Karpas-422 (cell line): ENCODE data around the gene PRRT3. TPM values are rescaled to one million over a fixed set of nuclear protein-coding genes. Genes with fewer than 3 reads are reported as not detected.

Source experiments
- DNase-seq: peaks from one replicate; pipeline ENCODE4 v3.0.0-alpha.2; 2015
- H2AFZ ChIP-seq: fragments of 200-600 bp; sonication (generic); 2 replicates; pipeline ENCODE4 v1.6.1; 2014; ENCODE audit warnings: antibody characterized with exemption, low read length, mixed read lengths
- H3K27ac ChIP-seq: fragments of 200-600 bp; sonication (generic); 2 replicates; pipeline ENCODE4 v1.5.1; 2014; ENCODE audit warnings: mild to moderate bottlenecking, low read length, moderate library complexity
- H3K27me3 ChIP-seq: fragments of 200-600 bp; sonication (generic); 2 replicates; pipeline ENCODE4 v1.6.1; 2014; ENCODE audit warnings: low read length, mixed read lengths
- H3K36me3 ChIP-seq: fragments of 200-600 bp; sonication (generic); 2 replicates; pipeline ENCODE4 v1.6.1; 2014; ENCODE audit warnings: low read length, mixed read lengths; ENCODE audit not compliant: insufficient read depth
- H3K4me1 ChIP-seq: fragments of 200-600 bp; sonication (generic); 2 replicates; pipeline ENCODE4 v1.6.1; 2014; ENCODE audit warnings: mild to moderate bottlenecking, low read length, mixed read lengths
- H3K4me2 ChIP-seq: fragments of 200-600 bp; sonication (generic); 2 replicates; pipeline ENCODE4 v1.6.1; 2014; ENCODE audit warnings: low read length, low read depth, mild to moderate bottlenecking; ENCODE audit not compliant: poor library complexity, severe bottlenecking
- H3K4me3 ChIP-seq: fragments of 200-600 bp; sonication (generic); 2 replicates; pipeline ENCODE4 v1.5.1; 2014; ENCODE audit warnings: mild to moderate bottlenecking, antibody characterized with exemption, low read length, mixed read lengths
- H3K79me2 ChIP-seq: fragments of 200-600 bp; sonication (generic); 2 replicates; pipeline ENCODE4 v1.6.1; 2014; ENCODE audit warnings: mild to moderate bottlenecking, low read length, mixed read lengths
- H3K9ac ChIP-seq: fragments of 200-600 bp; sonication (generic); 2 replicates; pipeline ENCODE4 v1.6.0; 2014; ENCODE audit warnings: low read length
- H3K9me2 ChIP-seq: fragments of 200-600 bp; sonication (generic), shearing (Covaris generic); replicated peaks from 2 replicates; pipeline ENCODE4 v1.6.0; 2014; ENCODE audit warnings: mild to moderate bottlenecking, low read length, moderate library complexity; ENCODE audit not compliant: insufficient read depth
- H3K9me3 ChIP-seq: fragments of 300-700, 200-600 bp; sonication (generic); 2 replicates; pipeline ENCODE4 v1.6.1; 2014; ENCODE audit warnings: low read length, mixed read lengths
- H4K20me1 ChIP-seq: fragments of 200-600 bp; sonication (generic); 2 replicates; pipeline ENCODE4 v1.6.1; 2014; ENCODE audit warnings: mild to moderate bottlenecking, antibody characterized with exemption, low read length, low read depth; ENCODE audit not compliant: insufficient read depth
- total RNA-seq: library from RNA; depleted of rRNA; stranded (reverse); fragments of >200 nt; shearing (Covaris generic); gene quantifications from 2 replicates; pipeline ENCODE4 v1.2.3, GENCODE V29; 2014; ENCODE audit warnings: low replicate concordance; rRNA removed

PRRT3 gene
- 1.0 and 2.1 TPM in 2 replicates for total RNA-seq

DNA sequence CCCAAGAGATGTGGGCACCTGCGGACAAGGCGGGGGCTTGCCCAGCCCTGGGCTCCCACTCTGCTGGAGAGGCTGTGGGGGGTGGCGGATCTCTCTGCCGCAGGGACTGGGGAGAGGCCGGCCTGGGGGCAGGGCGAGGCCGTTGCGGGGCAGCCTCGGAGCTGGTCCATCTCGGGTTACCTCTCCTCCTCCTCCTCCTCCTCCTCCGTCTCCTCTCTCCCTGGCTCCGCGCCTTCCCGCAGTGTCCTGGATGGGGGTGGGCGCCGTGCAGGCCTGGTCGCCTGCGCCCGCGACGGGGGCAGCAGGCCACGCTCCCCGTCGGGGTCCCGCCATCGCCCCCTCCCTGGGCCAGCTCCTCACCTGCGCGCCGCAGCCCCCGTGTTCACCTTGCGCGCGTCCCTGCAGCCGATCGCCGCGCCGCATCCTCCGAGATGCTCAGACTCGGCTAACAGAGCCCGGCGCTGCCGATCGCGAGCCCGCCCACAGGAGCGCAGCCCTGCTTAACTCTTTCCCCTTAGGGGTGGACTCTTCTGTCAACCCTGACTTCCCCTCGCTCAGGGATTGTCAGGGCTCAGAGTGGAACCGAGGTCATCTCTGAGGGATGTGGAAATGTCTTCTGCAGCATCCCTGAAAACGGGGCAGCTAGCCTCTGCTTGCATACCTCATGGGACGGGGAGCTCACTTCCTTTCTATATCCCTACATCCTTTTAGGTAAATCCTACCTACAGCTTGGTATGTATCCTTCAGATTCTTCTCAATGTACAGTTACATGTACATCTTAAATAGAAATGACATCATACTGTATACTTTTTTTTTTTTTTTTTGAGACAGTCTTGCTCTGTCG lies at the start of gene PRRT3:
Gene PRRT3 (minus strand): TSS at position 447 of the 844 bp plus-strand sequence. CDS start 2,293 bp downstream, outside the sequence.
- peak; percentile 89 for DNase-seq
- no peak within 1 kb of the TSS for H3K27ac ChIP-seq
- peak within 1 kb of the TSS; percentile 88; the same call in 1 of the 2 replicates for H2AFZ ChIP-seq
- no peaks in the 10 kb centered on the region for H3K27me3 ChIP-seq
- no peaks in the 10 kb centered on the region for H3K9me3 ChIP-seq
- no peaks in the 10 kb centered on the region for H3K79me2 ChIP-seq
- peak within 1 kb of the TSS; percentile 93 for H3K4me2 ChIP-seq
- H3K9ac ChIP-seq: peak within 1 kb of the TSS; percentile 78
- H4K20me1 ChIP-seq: no peaks in the 10 kb centered on the region
- no peaks in the 10 kb centered on the region for H3K36me3 ChIP-seq
- H3K4me3 ChIP-seq: peak within 1 kb of the TSS; percentile 93
- peaks cover 13% of the 10 kb centered on the region for H3K4me1 ChIP-seq
- no peaks in the 10 kb centered on the region for H3K9me2 ChIP-seq

DNA sequence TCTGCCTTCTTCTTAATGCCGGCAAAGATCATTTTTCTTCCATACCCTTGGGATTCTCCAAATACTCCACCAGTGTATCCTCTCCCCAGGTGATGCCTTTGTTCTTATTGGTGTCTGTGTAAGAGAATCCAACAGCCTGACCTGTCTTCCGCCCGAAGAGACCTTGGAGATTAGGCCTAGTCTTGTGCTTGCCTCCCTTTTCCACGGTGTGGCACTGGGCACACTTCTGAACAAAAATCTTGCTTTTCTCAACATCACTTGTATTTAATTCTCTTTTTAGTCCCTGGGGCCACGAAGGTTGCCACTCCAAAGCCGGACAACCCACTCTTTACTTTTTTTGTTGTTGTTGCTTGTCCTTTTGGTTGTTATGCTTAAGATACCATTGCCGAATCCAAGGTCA lies 48.5 kb upstream of the PRRT3 start:
- H2AFZ ChIP-seq: no peak overlapping the region
- H3K9ac ChIP-seq: no peak overlapping the region
- 0 out of 2 replicates have a peak, but pooled peaks cover 19% of the 10 kb centered on the region for H4K20me1 ChIP-seq
- H3K4me3 ChIP-seq: no peak overlapping the region
- peaks cover 36% of the 10 kb centered on the region for H3K36me3 ChIP-seq
- H3K4me2 ChIP-seq: no peak overlapping the region
- H3K9me3 ChIP-seq: no peaks in the 10 kb centered on the region
- peaks cover 3% of the 10 kb centered on the region for H3K4me1 ChIP-seq
- H3K9me2 ChIP-seq: no peaks in the 10 kb centered on the region
- H3K27me3 ChIP-seq: no peaks in the 10 kb centered on the region
- peaks cover 18% of the 10 kb centered on the region for H3K79me2 ChIP-seq
- no peak overlapping the region for H3K27ac ChIP-seq
- no peak for DNase-seq

DNA sequence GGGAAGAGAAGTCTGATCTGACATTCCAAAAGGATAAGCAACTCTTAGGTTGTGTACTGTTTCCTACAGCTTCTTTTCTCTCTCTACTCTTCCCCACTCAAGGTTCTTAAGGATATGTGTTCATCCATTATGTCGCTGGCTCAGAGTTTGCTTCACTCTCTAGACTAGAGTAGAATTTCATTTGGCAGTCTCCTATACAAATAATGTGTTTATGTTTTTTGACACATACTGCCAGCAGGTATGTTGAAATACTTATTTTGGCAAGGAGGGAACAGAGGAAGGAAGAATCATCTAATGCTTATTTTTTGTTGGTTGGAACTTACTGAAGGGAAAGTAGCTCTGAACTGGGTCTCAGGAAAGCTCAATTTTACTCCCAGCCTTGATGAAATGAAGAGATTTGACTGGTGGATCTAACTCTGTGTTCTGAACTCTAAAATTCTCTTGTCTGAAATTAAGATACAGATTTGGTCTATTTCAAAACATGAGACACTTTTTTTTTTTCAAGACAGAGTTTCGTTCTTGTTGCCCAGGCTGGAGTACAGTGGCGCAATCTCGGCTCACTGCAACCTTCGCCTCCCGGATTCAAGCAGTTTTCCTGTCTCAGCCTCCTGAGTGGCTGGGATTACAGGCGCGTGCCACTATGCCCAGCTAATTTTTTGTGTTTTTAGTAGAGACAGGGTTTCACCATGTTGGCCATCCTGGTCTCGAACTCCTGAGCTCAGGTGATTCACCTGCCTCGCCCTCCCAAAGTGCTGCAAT lies 42.1 kb upstream of the PRRT3 start:
- Histone ChIP-seq H3K36me3 (peaks cover 26% of the 10 kb centered on the region), H3K9me3 (no peaks in the 10 kb centered on the region), H3K4me3 (no peak overlapping the region), H3K9ac (no peak overlapping the region), H3K4me2 (no peak overlapping the region), H3K27me3 (no peaks in the 10 kb centered on the region), H3K27ac (no peak overlapping the region), H3K79me2 (peaks cover 64% of the 10 kb centered on the region), H2AFZ (no peak overlapping the region), H4K20me1 (peaks cover 13% of the 10 kb centered on the region; the same call in 1 of the 2 replicates), H3K9me2 (no peaks in the 10 kb centered on the region), H3K4me1 (no peaks in the 10 kb centered on the region)
- no peak for DNase-seq

DNA sequence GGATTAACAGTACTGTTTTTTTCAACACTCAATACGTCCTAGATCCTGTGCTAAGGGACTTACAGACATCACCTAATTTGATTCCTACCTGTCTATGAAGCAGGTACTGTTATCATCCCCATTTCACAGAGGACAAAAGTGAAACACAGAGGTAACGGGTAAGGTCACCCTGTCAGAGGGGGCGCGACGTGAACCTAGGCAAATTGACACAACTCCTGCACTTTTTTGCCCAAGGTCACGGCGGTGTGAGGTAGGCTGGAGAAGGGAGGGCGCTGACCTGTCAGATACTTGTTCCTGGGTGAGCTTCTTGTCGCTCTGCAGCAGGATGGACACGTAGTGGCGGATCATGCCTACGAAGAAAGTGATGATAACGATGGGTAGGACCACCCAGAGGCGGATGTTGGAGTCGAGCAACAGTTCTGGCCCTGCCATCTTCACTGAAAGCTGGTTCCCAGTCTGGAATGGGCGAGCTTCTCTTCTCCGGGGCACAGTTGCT lies 34.1 kb upstream of the PRRT3 start:
- Histone ChIP-seq H3K79me2 (peaks cover 73% of the 10 kb centered on the region), H3K9me2 (no peaks in the 10 kb centered on the region), H3K9ac (peak overlapping the region; percentile 81), H3K4me1 (peaks cover 24% of the 10 kb centered on the region), H3K4me2 (peak overlapping the region; percentile 94), H3K4me3 (peak overlapping the region; percentile 100), H3K27me3 (no peaks in the 10 kb centered on the region), H4K20me1 (peaks cover 6% of the 10 kb centered on the region; the same call in 1 of the 2 replicates), H2AFZ (peak overlapping the region; percentile 21; the same call in 1 of the 2 replicates), H3K27ac (no peak overlapping the region), H3K9me3 (no peaks in the 10 kb centered on the region), H3K36me3 (no peaks in the 10 kb centered on the region; the same call in 1 of the 2 replicates)
- no peak for DNase-seq

DNA sequence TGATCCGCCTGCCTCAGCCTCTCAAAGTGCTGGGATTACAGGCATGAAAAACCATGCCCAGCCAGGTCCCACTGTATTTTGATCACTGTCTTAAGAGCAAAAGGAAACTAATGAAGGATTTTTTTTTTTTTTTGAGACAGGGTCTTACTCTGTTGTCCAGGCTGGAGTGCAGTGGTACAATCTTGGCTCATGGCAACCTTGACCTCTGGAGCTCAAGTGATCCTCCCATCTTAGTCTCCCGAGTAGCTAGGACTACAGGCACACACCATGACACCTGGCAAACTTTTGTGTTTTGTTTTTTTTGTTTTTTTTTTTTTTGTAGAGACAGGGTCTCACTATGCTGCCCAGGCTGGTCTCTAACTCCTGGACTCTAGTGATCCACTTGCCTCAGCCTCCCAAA lies 28.0 kb upstream of the PRRT3 start:
- peaks cover 7% of the 10 kb centered on the region; the same call in 1 of the 2 replicates for H3K36me3 ChIP-seq

DNA sequence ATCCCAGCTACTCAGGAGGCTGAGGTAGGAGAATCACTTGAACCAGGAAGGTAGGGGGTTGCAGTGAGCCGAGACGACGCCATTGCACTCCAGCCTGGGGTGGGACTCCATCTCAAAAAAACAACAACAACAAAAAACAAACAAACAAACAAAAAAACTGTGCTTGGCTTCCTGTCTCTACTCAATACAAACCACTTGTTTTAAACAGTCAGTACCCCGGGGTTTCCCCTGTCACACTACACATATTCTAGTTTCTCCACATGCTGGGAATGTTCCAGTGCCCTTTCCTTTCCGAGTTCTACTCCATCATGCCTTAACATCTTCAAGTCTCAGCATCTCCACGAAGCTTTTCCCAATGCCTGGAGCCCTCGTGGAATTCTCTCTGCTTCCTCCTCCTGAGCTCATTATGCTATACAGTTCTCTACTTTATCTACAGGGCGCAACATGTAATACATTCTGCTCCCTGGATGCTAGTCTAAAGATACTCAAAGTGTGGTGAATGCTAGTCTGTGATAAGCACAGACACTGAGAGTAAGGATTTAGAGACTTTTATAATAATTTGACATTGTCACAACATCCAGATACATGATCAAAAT lies 26.6 kb upstream of the PRRT3 start:
- Histone ChIP-seq H4K20me1 (no peaks in the 10 kb centered on the region), H3K9me3 (no peaks in the 10 kb centered on the region), H3K27ac (no peak overlapping the region), H3K27me3 (no peaks in the 10 kb centered on the region), H3K9me2 (no peaks in the 10 kb centered on the region), H2AFZ (no peak overlapping the region), H3K4me1 (no peaks in the 10 kb centered on the region), H3K79me2 (peaks cover 39% of the 10 kb centered on the region), H3K36me3 (peaks cover 12% of the 10 kb centered on the region; the same call in 1 of the 2 replicates), H3K4me3 (no peak overlapping the region), H3K9ac (no peak overlapping the region), H3K4me2 (no peak overlapping the region)
- no peak for DNase-seq

More for the DNA sequence above, 28.0 kb upstream of the PRRT3 start:
- Histone ChIP-seq H3K4me2 (no peak overlapping the region), H3K9me3 (no peaks in the 10 kb centered on the region), H3K27me3 (no peaks in the 10 kb centered on the region), H3K27ac (no peak overlapping the region), H3K4me1 (peaks cover 6% of the 10 kb centered on the region), H4K20me1 (no peaks in the 10 kb centered on the region), H2AFZ (no peak overlapping the region), H3K4me3 (no peak overlapping the region), H3K79me2 (peaks cover 47% of the 10 kb centered on the region), H3K9ac (no peak overlapping the region), H3K9me2 (no peaks in the 10 kb centered on the region)
- no peak for DNase-seq

DNA sequence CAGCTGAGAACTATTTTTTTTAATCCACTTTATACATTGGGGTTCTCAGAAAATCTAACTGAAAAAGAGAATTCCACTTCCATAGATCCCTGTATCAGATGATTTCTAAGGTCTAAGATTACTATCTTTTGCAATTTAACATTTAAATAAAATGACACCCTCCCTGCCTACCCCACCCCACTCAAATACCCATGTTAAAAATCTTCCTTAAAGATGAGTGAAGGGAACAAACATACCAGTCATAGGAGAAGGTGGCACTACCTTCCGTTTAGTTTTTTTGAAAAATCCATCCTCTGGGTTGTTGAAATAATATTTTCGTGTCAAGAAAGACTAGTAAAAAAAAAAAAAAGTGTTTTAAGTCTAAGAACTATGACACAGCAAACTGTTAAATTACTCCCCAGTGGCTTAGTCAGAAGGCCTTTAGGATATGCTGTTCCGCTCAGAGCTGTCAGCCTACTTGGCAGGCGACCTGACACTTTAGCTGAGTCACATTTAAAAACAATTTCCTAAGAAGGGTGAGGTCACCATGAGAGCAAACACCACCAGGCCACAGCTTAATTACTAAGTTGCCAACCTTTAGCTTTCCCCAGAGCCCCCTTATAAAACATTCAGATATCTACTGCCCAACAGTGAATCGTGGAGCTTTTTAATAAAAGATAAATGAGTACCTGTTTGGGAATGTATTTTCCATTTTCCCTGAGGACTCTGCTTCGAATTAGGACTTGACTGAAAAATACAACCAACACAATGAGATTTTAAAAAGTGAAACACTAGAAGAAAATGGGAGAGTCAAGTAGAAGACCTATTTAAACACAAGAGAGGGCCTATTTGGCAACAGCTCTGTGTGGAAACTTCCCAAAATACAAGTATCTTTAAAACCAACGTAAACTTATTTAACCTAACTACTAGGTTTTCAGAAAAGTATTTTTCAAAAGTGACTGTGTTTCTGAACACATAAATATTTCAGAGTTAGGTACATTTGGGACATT lies 24.8 kb upstream of the PRRT3 start:
- Histone ChIP-seq H3K4me2 (no peak overlapping the region), H3K27me3 (no peaks in the 10 kb centered on the region), H4K20me1 (no peaks in the 10 kb centered on the region), H3K4me3 (no peak overlapping the region), H2AFZ (no peak overlapping the region), H3K79me2 (peaks cover 24% of the 10 kb centered on the region), H3K9me2 (no peaks in the 10 kb centered on the region), H3K27ac (no peak overlapping the region), H3K9ac (no peak overlapping the region), H3K9me3 (no peaks in the 10 kb centered on the region), H3K4me1 (no peaks in the 10 kb centered on the region), H3K36me3 (peaks cover 12% of the 10 kb centered on the region; the same call in 1 of the 2 replicates)
- no peak for DNase-seq
